ENCODE data around the gene PRKCD. TPM values are rescaled to one million over a fixed set of nuclear protein-coding genes. Genes with fewer than 3 reads are reported as not detected.

The PRKCD gene
- total RNA-seq, 2 experiments from 2014 or later = 23.4 to 24.8 TPM

DNA sequence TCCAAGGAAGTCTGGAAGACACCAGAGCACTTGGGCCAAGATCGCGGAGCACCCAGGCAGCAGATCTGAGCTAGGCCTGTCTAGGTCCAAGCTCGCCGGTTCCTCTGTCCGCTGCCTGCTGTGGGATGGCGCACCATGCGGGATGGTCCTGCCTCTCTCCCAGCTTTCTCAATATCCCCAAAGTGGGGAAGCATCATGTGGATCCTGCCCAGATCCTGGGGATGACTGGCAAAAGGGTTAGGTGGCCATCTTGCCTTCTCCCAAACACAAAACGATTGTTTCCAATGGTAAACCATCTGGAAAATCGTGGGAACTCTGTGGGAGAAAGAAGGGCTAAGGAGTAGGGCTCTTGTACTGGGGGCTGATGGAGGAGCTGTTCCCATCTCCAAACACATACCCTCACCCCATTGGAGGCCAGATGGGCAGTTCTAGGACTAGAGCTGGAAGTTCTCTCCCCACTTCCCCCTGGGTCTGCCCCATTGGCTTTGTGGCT is 8.9 kb downstream of the PRKCD start:
- no peak for DNase-seq
- Mint-ChIP-seq H3K4me1 (peaks cover 45% of the 10 kb centered on the region), H3K4me3 (no peak overlapping the region), H3K36me3 (ENCODE audit: low read depth) (peaks cover 6% of the 10 kb centered on the region), H3K27me3 (no peaks in the 10 kb centered on the region), H3K9me3 (no peaks in the 10 kb centered on the region), H3K27ac (no peak overlapping the region)
- CTCF ChIA-PET = interaction anchor here (1.2 to 2.2 kb wide), 3 partner anchors 26 to 60 kb away, joined by 3 to 14 read pairs (median 7); no protein-coding TSS in a partner anchor
- POLR2A ChIA-PET = interaction anchor here (0.8 to 1.3 kb wide), 3 partner anchors 10 to 21 kb away, joined by 3 read pairs; no protein-coding TSS in a partner anchor

DNA sequence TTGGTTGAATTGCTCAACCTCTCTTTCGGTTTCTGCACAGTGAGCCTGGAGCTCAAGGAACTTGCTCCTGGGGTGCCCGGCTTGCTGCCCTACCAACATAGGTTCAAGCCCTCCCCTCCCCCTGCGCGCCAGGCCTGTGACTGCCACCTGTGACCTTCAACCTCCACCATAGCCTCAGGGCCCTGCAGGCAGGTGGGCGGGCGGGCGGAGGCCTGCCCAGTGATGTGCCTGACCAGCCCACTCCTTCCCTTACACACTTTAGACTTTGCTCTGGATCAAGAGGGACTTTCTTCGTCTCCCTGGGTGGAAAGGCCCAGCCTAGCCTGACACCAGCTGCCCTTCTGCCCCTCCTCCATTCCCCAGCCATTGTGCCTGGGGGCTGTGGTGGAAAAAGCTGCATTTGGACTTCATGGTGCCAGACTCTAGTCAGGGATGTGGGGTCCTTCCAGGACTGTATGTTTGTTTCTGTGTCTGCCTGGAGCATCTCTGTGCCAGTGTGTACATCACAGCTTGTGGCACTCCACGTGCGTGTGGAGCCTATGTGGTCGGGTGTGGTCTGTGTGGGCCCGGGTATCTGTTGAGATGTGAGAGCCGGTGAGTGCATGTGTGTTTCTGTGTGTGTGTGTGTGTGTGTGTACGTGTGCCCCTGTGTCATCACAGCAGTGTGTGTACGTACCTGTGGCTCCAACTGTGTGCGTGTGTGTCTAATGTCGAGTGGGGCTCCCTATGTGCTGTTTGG is 9.5 kb downstream of the PRKCD start:
- Mint-ChIP-seq H3K4me1 (peaks cover 45% of the 10 kb centered on the region), H3K27ac (peak overlapping the region; percentile 23)
- CTCF ChIA-PET = interaction anchor here (1.2 to 2.2 kb wide), 3 partner anchors 25 to 60 kb away, joined by 3 to 14 read pairs (median 7); no protein-coding TSS in a partner anchor

DNA sequence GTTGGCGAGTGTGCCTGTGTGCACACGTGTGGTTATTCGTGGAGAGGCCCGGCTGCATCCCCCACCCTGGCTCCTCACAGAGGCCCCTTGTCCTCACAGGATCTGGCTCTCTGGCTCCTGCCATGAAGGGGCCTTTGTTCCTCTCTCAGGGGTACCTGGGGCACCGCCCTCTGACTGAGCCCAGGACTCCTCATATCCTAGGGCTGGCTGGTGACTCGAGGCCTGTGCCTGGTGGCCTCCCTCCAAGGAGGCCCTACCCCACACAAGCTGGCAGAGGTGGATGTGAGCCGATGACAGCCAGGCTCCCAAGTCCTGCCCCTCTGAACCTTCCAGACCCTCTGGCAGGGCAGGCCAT is 10.0 kb downstream of the PRKCD start:
- no peaks in the 10 kb centered on the region for H3K9me3 Mint-ChIP-seq
- no peak overlapping the region for H3K27ac Mint-ChIP-seq
- H3K27me3 Mint-ChIP-seq = no peaks in the 10 kb centered on the region
- H3K4me1 Mint-ChIP-seq = peaks cover 45% of the 10 kb centered on the region
- H3K4me3 Mint-ChIP-seq = no peak overlapping the region
- H3K36me3 Mint-ChIP-seq (ENCODE audit: low read depth) = peaks cover 6% of the 10 kb centered on the region
- no peak for DNase-seq
- ChIA-PET POLR2A (interaction anchor here (1.3 kb wide), 1 partner anchor 12 kb away, joined by 3 read pairs; no protein-coding TSS in a partner anchor), CTCF (interaction anchor here (2.0 to 2.2 kb wide), 2 partner anchors 25 to 61 kb away, joined by 7 to 14 read pairs; no protein-coding TSS in a partner anchor)

More for the DNA sequence above, 9.5 kb downstream of the PRKCD start:
- H3K4me3 Mint-ChIP-seq = no peak overlapping the region
- peak; percentile 41 for DNase-seq
- H3K36me3 Mint-ChIP-seq (ENCODE audit: low read depth) = peaks cover 6% of the 10 kb centered on the region
- no peaks in the 10 kb centered on the region for H3K27me3 Mint-ChIP-seq
- H3K9me3 Mint-ChIP-seq = no peaks in the 10 kb centered on the region
- POLR2A ChIA-PET = interaction anchor here (0.8 to 1.3 kb wide), 3 partner anchors 10 to 20 kb away, joined by 3 read pairs; no protein-coding TSS in a partner anchor

DNA sequence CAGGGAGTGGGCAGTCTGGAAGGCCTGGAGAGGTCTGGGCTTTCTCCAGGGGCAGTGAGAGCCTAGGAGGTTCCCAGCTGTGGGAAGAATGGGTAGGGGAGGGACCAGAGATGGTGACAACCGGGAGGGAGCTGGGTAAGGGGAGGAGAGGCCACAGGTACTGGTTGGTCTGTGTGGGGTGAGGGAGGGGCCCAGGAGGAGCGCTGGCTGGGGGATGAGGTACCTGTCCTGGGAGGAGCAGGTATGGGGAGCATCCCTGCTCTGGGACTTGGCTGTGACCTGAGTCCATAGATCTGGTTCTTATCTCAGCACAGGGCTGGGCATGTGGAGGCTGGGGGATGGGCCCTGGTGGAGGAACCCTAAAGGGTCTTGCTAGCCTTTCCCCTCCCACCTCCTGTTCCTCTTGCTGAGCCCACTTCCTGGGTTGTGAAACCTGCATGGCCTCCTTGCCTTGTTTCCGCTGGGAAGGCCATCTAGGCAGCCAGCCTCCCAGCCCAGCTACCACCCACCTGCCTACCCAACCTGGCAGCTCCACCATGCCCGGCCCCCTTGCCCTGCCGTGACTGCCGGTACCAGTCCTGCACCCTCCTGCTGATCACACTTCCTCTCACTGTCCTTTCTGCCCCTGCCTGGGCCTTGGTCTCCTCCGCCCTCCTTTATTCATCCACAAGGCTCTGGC is 11.0 kb downstream of the PRKCD start:
- ChIA-PET POLR2A (interaction anchor here (1.1 kb wide), 1 partner anchor 11 kb away, joined by 3 read pairs; the partner anchor contains the start of gene PRKCD), CTCF (interaction anchor here (2.2 kb wide), 1 partner anchor 24 kb away, joined by 14 read pairs; no protein-coding TSS in a partner anchor)
- no peaks in the 10 kb centered on the region for H3K9me3 Mint-ChIP-seq
- H3K4me1 Mint-ChIP-seq = peaks cover 38% of the 10 kb centered on the region
- no peak overlapping the region for H3K4me3 Mint-ChIP-seq
- H3K36me3 Mint-ChIP-seq (ENCODE audit: low read depth) = peaks cover 2% of the 10 kb centered on the region
- DNase-seq = no peak
- no peak overlapping the region for H3K27ac Mint-ChIP-seq
- H3K27me3 Mint-ChIP-seq = no peaks in the 10 kb centered on the region

- peaks cover 2% of the 10 kb centered on the region for H3K36me3 Mint-ChIP-seq (ENCODE audit: low read depth)
- peaks cover 34% of the 10 kb centered on the region for H3K4me1 Mint-ChIP-seq
- POLR2A ChIA-PET = interaction anchor here (1.4 kb wide), 1 partner anchor 10 kb away, joined by 5 read pairs; no protein-coding TSS in a partner anchor
- no peak overlapping the region for H3K4me3 Mint-ChIP-seq
- H3K27ac Mint-ChIP-seq = no peak overlapping the region
- H3K9me3 Mint-ChIP-seq = no peaks in the 10 kb centered on the region
- CTCF ChIA-PET = no interaction called here
- H3K27me3 Mint-ChIP-seq = no peaks in the 10 kb centered on the region
- no peak for DNase-seq
Measured at GRCh38 chr3:53173107-53173506, 12.1 kb downstream of the PRKCD start.

DNA sequence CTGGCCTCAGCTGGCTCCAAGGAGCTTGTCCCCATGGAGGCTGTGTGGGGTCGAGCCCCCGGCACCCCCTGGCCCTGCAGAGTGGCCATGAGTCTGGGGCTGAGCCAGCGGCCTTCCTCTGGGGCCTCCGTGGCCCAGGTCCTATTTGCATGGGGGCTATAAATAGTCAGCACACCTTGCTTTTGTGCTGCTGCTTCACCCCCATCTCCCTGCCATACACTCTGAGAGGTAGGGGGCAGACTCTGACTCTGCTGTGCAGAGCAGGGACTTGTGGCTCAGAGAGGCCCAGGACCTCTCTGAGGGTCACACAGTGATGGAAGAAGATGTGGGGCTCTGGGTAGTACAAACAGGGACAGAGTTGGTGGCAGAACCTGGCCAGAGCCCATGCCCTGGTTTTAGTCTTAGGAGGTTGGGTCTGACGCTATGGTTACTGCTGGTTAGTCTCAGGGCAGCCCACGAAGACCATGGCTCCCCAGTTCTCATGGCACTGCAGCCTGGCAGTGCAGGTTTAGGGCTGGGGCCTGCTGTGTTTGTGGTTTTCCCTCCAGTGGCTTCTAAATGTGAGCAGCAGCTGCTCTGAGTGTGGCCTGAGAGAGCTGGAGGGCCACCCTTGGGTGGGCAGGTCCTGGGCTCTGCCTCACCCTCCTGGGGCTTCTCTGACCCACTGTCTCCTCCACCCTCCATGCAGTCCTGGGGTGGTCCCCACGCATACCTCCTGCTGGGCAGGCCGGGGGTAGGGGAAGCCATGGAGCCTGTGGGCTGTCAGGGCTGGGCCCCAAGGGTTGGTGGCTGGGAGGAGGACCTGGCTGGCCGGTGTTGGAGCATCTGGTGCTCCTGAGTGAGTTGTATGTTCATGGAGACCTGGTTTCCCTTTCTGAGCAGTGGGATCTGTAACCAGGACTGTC is 13.6 kb downstream of the PRKCD start:
- H3K27ac Mint-ChIP-seq = no peak overlapping the region
- H3K4me3 Mint-ChIP-seq = no peak overlapping the region
- H3K27me3 Mint-ChIP-seq = no peaks in the 10 kb centered on the region
- H3K4me1 Mint-ChIP-seq = peaks cover 21% of the 10 kb centered on the region
- no peaks in the 10 kb centered on the region for H3K9me3 Mint-ChIP-seq
- CTCF ChIA-PET = interaction anchor here (0.8 kb wide), 1 partner anchor 22 kb away, joined by 5 read pairs; no protein-coding TSS in a partner anchor
- POLR2A ChIA-PET = no interaction called here
- no peak for DNase-seq
- peaks cover 10% of the 10 kb centered on the region for H3K36me3 Mint-ChIP-seq (ENCODE audit: low read depth)

GRCh38 chr3:53175613-53176540 is 14.9 kb downstream of the PRKCD start:
- CTCF ChIA-PET = no interaction called here
- DNase-seq = no peak
- Mint-ChIP-seq H3K36me3 (ENCODE audit: low read depth) (peaks cover 15% of the 10 kb centered on the region), H3K9me3 (no peaks in the 10 kb centered on the region), H3K4me3 (no peak overlapping the region), H3K27me3 (no peaks in the 10 kb centered on the region), H3K4me1 (peaks cover 8% of the 10 kb centered on the region), H3K27ac (no peak overlapping the region)
- POLR2A ChIA-PET = no interaction called here

GRCh38 chr3:53178246-53178645 is 17.2 kb downstream of the PRKCD start:
- ChIA-PET POLR2A (no interaction called here), CTCF (no interaction called here)
- Mint-ChIP-seq H3K4me3 (no peak overlapping the region), H3K9me3 (no peaks in the 10 kb centered on the region), H3K27me3 (no peaks in the 10 kb centered on the region), H3K36me3 (ENCODE audit: low read depth) (peaks cover 15% of the 10 kb centered on the region), H3K4me1 (no peaks in the 10 kb centered on the region), H3K27ac (no peak overlapping the region)
- no peak for DNase-seq

GRCh38 chr3:53179580-53179979 is 18.6 kb downstream of the PRKCD start:
- Mint-ChIP-seq H3K36me3 (ENCODE audit: low read depth) (peaks cover 15% of the 10 kb centered on the region), H3K4me3 (no peak overlapping the region)

DNA sequence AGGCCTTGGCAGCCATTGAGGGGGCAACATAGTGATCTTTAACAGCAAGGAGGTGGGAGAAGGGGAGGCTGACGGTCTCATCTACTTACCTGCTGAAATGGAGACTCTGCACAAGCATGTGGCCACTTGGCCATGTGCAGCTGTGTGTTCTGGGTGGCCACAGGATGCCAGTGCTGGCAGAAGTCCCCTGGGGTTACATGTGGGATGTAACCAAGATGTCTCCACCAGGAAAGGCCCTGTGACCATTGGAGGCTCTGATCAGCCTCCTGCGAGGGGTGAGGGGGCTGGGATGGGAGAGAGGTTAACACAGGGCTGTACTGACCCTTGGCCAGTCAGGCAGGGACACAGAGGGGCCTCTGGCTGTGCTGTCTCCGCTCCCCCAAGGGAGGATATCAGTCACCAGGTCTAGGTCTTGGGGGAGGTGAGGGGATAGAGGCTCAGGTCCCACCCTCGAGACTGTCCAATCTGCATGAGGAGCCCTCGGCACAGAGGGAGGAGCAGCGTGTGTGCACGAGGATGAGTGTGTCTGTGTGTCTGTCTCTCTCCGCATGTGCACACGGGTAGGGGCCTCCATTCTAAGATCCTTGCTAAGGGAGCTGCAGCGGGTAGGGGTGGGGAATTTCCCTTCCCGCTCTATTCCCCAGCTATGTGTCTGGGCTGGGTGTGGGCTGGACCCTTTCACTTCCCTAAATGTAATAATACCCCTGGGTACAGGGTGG is 19.5 kb downstream of the PRKCD start:
- H3K9me3 Mint-ChIP-seq = no peaks in the 10 kb centered on the region
- DNase-seq = no peak
- POLR2A ChIA-PET = no interaction called here
- H3K36me3 Mint-ChIP-seq (ENCODE audit: low read depth) = peaks cover 21% of the 10 kb centered on the region
- H3K27me3 Mint-ChIP-seq = no peaks in the 10 kb centered on the region
- H3K27ac Mint-ChIP-seq = no peak overlapping the region
- CTCF ChIA-PET = interaction anchor here (1.6 kb wide), 1 partner anchor 15 kb away, joined by 4 read pairs; no protein-coding TSS in a partner anchor
- peaks cover 5% of the 10 kb centered on the region for H3K4me1 Mint-ChIP-seq
- no peak overlapping the region for H3K4me3 Mint-ChIP-seq

More at GRCh38 chr3:53179580-53179979, 18.6 kb downstream of the PRKCD start:
- ChIA-PET CTCF (interaction anchor here (1.6 kb wide), 1 partner anchor 16 kb away, joined by 4 read pairs; no protein-coding TSS in a partner anchor), POLR2A (no interaction called here)
- no peak for DNase-seq
- Mint-ChIP-seq H3K27ac (no peak overlapping the region), H3K4me1 (no peaks in the 10 kb centered on the region), H3K27me3 (no peaks in the 10 kb centered on the region), H3K9me3 (no peaks in the 10 kb centered on the region)

DNA sequence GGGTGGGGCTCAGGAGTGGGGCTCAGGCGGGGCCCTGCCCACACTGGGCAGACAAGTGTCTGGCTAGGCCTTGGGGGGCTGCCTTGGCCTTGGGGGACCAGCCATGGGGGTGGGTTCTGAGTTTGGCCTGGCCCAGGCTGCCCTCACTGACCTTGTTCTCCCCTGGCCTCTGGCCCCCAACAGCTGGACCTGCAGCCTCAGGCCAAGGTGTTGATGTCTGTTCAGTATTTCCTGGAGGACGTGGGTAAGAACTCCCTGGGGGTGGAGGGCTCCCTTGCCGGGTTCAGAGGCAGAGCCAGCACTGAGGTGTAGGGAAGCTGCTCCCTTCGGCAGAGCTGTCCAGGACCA is 20.0 kb downstream of the PRKCD start:
- Mint-ChIP-seq H3K27ac (no peak overlapping the region), H3K9me3 (no peaks in the 10 kb centered on the region), H3K27me3 (no peaks in the 10 kb centered on the region), H3K4me1 (peaks cover 5% of the 10 kb centered on the region), H3K4me3 (no peak overlapping the region), H3K36me3 (ENCODE audit: low read depth) (peaks cover 21% of the 10 kb centered on the region)
- CTCF ChIA-PET = no interaction called here
- DNase-seq = no peak
- POLR2A ChIA-PET = no interaction called here

Data from activated CD4-positive, alpha-beta memory T cell treated with anti-CD3 and anti-CD28 coated beads, Interleukin-2, amount 10 ng/mL, durations not matched to agents 7 days and 5 days (primary cell).